GM12878 (cell line): ENCODE data around the gene WASF1. TPM values are rescaled to one million over a fixed set of nuclear protein-coding genes. Genes with fewer than 3 reads are reported as not detected.

ENCODE experiments used
- BCL11A ChIP-seq: IDR thresholded peaks from 2 replicates; pipeline ENCODE4 v1.6.1; 2011; ENCODE audit warnings: low read depth, low read length
- CHD2 ChIP-seq: IDR thresholded peaks from 2 replicates; pipeline ENCODE4 v1.6.1; 2011; ENCODE audit warnings: low read depth, low read length, improper control_type of control experiment, borderline replicate concordance
- EGR1 ChIP-seq, 2 experiments: IDR thresholded peaks; 1 replicate in 1 of 2; 2 replicates in 1 of 2; pipeline ENCODE4 v1.6.1; 2011 to 2012; ENCODE audit warnings: low read depth in 2 of 2, low read length in 2 of 2, borderline replicate concordance in 1 of 2, mild to moderate bottlenecking in 1 of 2, moderate library complexity in 1 of 2
- EZH2 ChIP-seq: IDR thresholded peaks from 2 replicates; pipeline ENCODE4 v1.6.1; 2012; ENCODE audit warnings: low read depth, mild to moderate bottlenecking, control low read depth, inconsistent platforms, low read length, borderline replicate concordance; ENCODE audit not compliant: control insufficient read depth
- JUNB ChIP-seq: IDR thresholded peaks from 2 replicates; pipeline ENCODE4 v1.6.1; 2016; ENCODE audit warnings: antibody characterized with exemption, mild to moderate bottlenecking
- LARP7 ChIP-seq: fragments of 450-650 bp; IDR thresholded peaks from 2 replicates; pipeline ENCODE4 v1.6.1; 2017; ENCODE audit warnings: mild to moderate bottlenecking
- NBN ChIP-seq: fragments of 450-650 bp; IDR thresholded peaks from 2 replicates; pipeline ENCODE4 v1.6.1; 2016
- SIX5 ChIP-seq: IDR thresholded peaks from 2 replicates; pipeline ENCODE4 v1.6.1; 2011; ENCODE audit warnings: mild to moderate bottlenecking, low read depth, low read length, moderate library complexity; ENCODE audit not compliant: severe bottlenecking
- SMAD5 ChIP-seq: IDR thresholded peaks from 2 replicates; pipeline ENCODE4 v1.6.1; 2016; ENCODE audit warnings: antibody characterized with exemption, low read depth
- SP1 ChIP-seq: IDR thresholded peaks from one replicate; pipeline ENCODE4 v1.6.1; 2011; ENCODE audit warnings: low read depth, low read length
- polyA plus RNA-seq, 11 experiments: library from polyadenylated mRNA; depleted of rRNA in 4 of 11; unstranded in 6 of 11; stranded (reverse) in 5 of 11; fragments of >200 nt; fragmentation: Nextera tagmentation in 4 of 11; fragmentation: Illumina TruSeq in 1 of 11; extraction: Ambion mirVana in 4 of 11; extraction: Trizol in 1 of 11; gene quantifications; 1 replicate in 1 of 11; 2 replicates in 10 of 11; pipeline versions ENCODE4 v1.2.1 to v1.2.3, GENCODE V29; 2011 to 2016; ENCODE audit warnings: inconsistent platforms in 2 of 11, missing spikeins in 2 of 11, low read depth in 1 of 11
- total RNA-seq, 4 experiments: library from RNA; depleted of rRNA in 3 of 4; stranded (reverse); fragments of >200 nt in 3 of 4; fragmentation: Illumina TruSeq in 1 of 4; extraction: Trizol in 1 of 4; gene quantifications; 2 replicates each; pipeline versions ENCODE4 v1.2.1 to v1.2.3, GENCODE V29; 2013 to 2021
- TF ChIP-seq, protein P1 (sequence below): fragments of 450-650 bp; IDR thresholded peaks from 2 replicates; pipeline ENCODE4 v1.6.1; 2017; ENCODE audit warnings: mild to moderate bottlenecking
- TF ChIP-seq, protein P2 (sequence below): fragments of 450-650 bp; IDR thresholded peaks from 2 replicates; pipeline ENCODE4 v1.6.1; 2016; ENCODE audit warnings: mild to moderate bottlenecking, moderate library complexity, borderline replicate concordance
- TF ChIP-seq, protein P3 (sequence below): fragments of 450-650 bp; formaldehyde crosslinking; IDR thresholded peaks from 2 replicates; pipeline ENCODE4 v1.5.0; 2022; ENCODE audit warnings: mild to moderate bottlenecking, missing genetic modification characterization

The WASF1 gene
- total and polyA plus RNA-seq, 10 of the 15 experiments (the other 5 are each of a cell fraction or from before 2014, with no cell fraction given): 1.3 to 10.2 (median 4.5) TPM

DNA sequence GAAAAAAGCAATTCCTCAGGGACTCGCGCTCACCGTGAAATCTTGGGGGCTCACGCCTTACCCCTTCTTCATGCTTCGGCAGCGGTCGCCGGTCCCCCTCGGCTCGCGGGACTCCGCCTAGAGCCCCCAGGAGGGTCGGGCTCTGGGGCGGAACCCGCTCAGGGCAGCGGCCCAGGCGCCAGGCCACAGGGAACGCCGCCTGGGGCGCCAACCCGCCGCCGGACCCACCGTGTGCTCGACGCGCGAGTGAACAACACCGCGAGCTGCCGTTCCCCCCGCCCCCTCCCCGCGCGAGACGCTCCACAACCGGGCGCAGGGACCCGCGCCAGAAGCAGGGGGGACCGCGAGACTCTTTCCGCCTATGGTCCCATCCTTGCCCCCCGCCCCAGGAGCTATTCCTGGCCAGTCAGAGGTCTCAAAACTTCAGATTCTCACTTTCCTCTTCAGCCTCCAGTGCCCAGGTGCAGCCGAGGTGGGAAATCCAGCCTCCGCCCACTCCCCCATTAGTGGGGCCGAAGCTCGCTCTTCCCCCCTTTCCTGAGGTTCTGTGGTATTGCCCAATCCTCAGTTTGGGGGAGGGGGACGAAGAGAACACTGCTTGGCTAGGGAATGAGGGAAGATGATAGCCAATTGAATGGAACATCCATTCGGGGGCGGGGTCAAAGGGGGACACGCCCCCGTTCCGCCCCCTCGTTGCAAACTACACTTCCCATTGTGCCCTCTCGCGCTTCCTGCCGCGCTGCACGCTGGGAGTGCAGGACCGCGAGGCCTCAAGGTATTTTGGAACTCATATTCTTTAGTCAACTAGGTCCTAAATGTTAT is at the start of gene WASF1 (continued):
- TF ChIP-seq, protein P1, sequence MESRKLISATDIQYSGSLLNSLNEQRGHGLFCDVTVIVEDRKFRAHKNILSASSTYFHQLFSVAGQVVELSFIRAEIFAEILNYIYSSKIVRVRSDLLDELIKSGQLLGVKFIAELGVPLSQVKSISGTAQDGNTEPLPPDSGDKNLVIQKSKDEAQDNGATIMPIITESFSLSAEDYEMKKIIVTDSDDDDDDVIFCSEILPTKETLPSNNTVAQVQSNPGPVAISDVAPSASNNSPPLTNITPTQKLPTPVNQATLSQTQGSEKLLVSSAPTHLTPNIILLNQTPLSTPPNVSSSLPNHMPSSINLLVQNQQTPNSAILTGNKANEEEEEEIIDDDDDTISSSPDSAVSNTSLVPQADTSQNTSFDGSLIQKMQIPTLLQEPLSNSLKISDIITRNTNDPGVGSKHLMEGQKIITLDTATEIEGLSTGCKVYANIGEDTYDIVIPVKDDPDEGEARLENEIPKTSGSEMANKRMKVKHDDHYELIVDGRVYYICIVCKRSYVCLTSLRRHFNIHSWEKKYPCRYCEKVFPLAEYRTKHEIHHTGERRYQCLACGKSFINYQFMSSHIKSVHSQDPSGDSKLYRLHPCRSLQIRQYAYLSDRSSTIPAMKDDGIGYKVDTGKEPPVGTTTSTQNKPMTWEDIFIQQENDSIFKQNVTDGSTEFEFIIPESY: no peak
- peak in 1 of 2 experiments; percentile 73; a peak in 1 of 3 replicates for TF ChIP-seq EGR1 (IDR thresholded peaks at IDR 0.05; ENCODE audit: borderline replicate concordance in 1 of 2, low read depth in 2 of 2, low read length in 2 of 2)
- TF ChIP-seq JUNB: no peak
- no peak for TF ChIP-seq LARP7
- TF ChIP-seq, protein P2, sequence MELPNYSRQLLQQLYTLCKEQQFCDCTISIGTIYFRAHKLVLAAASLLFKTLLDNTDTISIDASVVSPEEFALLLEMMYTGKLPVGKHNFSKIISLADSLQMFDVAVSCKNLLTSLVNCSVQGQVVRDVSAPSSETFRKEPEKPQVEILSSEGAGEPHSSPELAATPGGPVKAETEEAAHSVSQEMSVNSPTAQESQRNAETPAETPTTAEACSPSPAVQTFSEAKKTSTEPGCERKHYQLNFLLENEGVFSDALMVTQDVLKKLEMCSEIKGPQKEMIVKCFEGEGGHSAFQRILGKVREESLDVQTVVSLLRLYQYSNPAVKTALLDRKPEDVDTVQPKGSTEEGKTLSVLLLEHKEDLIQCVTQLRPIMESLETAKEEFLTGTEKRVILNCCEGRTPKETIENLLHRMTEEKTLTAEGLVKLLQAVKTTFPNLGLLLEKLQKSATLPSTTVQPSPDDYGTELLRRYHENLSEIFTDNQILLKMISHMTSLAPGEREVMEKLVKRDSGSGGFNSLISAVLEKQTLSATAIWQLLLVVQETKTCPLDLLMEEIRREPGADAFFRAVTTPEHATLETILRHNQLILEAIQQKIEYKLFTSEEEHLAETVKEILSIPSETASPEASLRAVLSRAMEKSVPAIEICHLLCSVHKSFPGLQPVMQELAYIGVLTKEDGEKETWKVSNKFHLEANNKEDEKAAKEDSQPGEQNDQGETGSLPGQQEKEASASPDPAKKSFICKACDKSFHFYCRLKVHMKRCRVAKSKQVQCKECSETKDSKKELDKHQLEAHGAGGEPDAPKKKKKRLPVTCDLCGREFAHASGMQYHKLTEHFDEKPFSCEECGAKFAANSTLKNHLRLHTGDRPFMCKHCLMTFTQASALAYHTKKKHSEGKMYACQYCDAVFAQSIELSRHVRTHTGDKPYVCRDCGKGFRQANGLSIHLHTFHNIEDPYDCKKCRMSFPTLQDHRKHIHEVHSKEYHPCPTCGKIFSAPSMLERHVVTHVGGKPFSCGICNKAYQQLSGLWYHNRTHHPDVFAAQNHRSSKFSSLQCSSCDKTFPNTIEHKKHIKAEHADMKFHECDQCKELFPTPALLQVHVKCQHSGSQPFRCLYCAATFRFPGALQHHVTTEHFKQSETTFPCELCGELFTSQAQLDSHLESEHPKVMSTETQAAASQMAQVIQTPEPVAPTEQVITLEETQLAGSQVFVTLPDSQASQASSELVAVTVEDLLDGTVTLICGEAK: peak; percentile 88; the same call in 1 of the 2 replicates
- TF ChIP-seq EZH2: no peak
- no peak for TF ChIP-seq SMAD5
- no peak for TF ChIP-seq BCL11A
- TF ChIP-seq SP1: peak; percentile 86
- TF ChIP-seq, protein P3, sequence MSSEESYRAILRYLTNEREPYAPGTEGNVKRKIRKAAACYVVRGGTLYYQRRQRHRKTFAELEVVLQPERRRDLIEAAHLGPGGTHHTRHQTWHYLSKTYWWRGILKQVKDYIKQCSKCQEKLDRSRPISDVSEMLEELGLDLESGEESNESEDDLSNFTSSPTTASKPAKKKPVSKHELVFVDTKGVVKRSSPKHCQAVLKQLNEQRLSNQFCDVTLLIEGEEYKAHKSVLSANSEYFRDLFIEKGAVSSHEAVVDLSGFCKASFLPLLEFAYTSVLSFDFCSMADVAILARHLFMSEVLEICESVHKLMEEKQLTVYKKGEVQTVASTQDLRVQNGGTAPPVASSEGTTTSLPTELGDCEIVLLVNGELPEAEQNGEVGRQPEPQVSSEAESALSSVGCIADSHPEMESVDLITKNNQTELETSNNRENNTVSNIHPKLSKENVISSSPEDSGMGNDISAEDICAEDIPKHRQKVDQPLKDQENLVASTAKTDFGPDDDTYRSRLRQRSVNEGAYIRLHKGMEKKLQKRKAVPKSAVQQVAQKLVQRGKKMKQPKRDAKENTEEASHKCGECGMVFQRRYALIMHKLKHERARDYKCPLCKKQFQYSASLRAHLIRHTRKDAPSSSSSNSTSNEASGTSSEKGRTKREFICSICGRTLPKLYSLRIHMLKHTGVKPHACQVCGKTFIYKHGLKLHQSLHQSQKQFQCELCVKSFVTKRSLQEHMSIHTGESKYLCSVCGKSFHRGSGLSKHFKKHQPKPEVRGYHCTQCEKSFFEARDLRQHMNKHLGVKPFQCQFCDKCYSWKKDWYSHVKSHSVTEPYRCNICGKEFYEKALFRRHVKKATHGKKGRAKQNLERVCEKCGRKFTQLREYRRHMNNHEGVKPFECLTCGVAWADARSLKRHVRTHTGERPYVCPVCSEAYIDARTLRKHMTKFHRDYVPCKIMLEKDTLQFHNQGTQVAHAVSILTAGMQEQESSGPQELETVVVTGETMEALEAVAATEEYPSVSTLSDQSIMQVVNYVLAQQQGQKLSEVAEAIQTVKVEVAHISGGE: no peak
- TF ChIP-seq NBN: 0 out of 2 replicates have a peak, but pooled peaks have one; percentile 3
- TF ChIP-seq SIX5: peak; percentile 96
- TF ChIP-seq CHD2: peak; percentile 87
